ENCODE data around the gene HCFC2. TPM values are rescaled to one million over a fixed set of nuclear protein-coding genes. Genes with fewer than 3 reads are reported as not detected.

HCFC2 gene
- total RNA-seq, 1 donor from 2014 or later = 23.5 TPM

DNA sequence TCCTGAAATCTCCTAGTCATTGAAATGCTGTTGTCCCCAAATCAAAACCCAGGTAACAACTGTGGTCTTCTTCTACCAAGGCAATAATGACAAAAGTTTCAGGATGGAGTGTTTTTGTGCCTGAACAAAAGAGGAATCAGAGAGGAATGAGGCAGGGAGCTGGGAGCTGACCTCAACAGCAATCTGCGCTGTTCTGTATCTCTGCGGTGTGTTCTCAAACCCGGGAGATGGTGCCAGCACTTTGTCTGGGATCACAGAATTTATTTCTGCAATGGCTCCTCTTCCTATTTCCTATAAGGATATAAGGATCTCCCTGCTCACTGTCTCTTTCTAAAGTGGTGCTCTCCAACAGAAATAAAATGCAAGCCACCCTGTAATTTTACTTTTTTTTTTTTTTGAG is 13.9 kb upstream of the HCFC2 start:
- no peaks in the 10 kb centered on the region for H3K27me3 Mint-ChIP-seq (ENCODE audit: low read depth)
- peak overlapping the region; percentile 93 for H3K27ac Mint-ChIP-seq (ENCODE audit: unreplicated experiment)
- TF ChIP-seq, protein P1, sequence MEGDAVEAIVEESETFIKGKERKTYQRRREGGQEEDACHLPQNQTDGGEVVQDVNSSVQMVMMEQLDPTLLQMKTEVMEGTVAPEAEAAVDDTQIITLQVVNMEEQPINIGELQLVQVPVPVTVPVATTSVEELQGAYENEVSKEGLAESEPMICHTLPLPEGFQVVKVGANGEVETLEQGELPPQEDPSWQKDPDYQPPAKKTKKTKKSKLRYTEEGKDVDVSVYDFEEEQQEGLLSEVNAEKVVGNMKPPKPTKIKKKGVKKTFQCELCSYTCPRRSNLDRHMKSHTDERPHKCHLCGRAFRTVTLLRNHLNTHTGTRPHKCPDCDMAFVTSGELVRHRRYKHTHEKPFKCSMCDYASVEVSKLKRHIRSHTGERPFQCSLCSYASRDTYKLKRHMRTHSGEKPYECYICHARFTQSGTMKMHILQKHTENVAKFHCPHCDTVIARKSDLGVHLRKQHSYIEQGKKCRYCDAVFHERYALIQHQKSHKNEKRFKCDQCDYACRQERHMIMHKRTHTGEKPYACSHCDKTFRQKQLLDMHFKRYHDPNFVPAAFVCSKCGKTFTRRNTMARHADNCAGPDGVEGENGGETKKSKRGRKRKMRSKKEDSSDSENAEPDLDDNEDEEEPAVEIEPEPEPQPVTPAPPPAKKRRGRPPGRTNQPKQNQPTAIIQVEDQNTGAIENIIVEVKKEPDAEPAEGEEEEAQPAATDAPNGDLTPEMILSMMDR (IDR thresholded peaks at IDR 0.05) = no peak
- no peaks in the 10 kb centered on the region for H3K9me3 Mint-ChIP-seq (ENCODE audit: low read depth)
- H3K4me1 Mint-ChIP-seq (ENCODE audit: low read depth) = peaks cover 37% of the 10 kb centered on the region
- H3K4me3 Mint-ChIP-seq (ENCODE audit: unreplicated experiment) = peak overlapping the region; percentile 83
- no peak for DNase-seq (ENCODE audit: low spot score)
- H3K36me3 Mint-ChIP-seq (ENCODE audit: low read depth) = peaks cover 3% of the 10 kb centered on the region

DNA sequence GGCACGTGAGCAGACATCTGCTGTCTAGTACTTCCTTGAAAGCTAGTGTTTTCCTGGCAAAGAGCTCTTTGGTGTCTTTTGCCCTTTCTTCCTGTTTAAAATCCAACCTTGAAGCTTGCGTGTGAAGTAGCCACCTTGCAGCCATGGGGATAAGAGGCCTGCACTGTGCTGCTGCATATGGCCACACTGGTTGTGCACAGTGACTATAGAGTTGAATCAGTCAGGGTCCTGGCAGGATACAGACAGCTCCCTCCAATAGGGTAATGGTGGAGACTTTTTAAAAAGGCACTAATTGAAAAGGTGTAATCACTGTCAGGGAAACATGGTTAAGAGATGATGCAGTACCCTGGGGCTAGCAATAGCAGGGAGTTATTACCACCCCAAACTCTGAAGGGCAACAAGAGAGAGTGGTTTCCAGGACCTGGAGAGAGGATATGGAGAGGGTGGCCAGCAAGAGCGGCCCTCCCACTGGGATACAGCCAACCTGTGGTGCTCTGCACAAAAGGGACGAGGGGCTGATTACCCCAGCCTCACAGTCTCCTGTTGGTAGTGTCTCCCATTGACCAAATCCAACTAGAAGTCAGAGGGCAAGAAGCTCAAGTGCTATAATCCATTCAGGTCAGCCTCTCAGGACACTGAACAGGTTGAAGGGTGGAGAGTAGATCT is 9.5 kb upstream of the HCFC2 start:
- Mint-ChIP-seq H3K4me3 (ENCODE audit: unreplicated experiment) (no peak overlapping the region), H3K9me3 (ENCODE audit: low read depth) (peaks cover 3% of the 10 kb centered on the region), H3K36me3 (ENCODE audit: low read depth) (peaks cover 5% of the 10 kb centered on the region), H3K4me1 (ENCODE audit: low read depth) (peaks cover 9% of the 10 kb centered on the region), H3K27ac (ENCODE audit: unreplicated experiment) (no peak overlapping the region), H3K27me3 (ENCODE audit: low read depth) (no peaks in the 10 kb centered on the region)
- no peak for DNase-seq (ENCODE audit: low spot score)
- TF ChIP-seq, protein P1 (IDR thresholded peaks at IDR 0.05) = no peak

DNA sequence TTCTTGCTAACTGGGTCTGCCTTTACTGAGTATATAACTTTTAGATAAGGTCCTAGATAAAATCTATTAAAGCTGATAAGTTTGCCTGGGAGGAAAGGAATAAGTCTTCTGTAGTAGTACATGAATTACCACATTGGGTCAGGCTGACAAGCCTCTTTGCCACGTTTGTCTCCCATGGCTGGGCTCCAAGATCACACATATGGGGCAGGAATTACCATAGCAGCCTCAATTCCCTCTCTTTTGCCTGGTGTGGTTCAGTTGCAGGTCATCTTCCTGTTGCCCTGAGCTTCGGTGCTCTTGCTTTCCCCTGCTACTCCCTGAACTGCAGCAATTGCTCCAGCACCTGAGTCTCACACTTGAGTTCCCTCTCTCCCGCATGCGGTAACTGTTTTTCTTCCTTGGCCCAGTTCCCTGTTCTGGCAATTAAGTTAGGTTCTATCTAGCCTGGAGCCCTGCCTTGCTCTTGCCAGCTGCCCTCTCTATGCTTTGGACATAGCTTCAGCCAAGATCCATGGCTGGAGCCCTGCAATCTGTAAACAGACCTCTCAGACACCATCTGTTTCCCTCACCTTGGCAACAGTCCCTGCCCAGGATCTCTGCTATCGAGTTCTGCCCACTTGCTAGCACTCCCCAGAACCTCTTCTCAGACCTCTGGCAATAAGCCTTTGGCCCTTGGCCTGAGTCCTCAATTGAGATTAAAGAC is 8.5 kb upstream of the HCFC2 start:
- Mint-ChIP-seq H3K27me3 (ENCODE audit: low read depth) (no peaks in the 10 kb centered on the region), H3K4me1 (ENCODE audit: low read depth) (no peaks in the 10 kb centered on the region), H3K27ac (ENCODE audit: unreplicated experiment) (no peak overlapping the region), H3K4me3 (ENCODE audit: unreplicated experiment) (no peak overlapping the region), H3K36me3 (ENCODE audit: low read depth) (peaks cover 5% of the 10 kb centered on the region), H3K9me3 (ENCODE audit: low read depth) (peaks cover 3% of the 10 kb centered on the region)
- DNase-seq (ENCODE audit: low spot score) = no peak
- TF ChIP-seq, protein P1 (IDR thresholded peaks at IDR 0.05) = no peak

DNA sequence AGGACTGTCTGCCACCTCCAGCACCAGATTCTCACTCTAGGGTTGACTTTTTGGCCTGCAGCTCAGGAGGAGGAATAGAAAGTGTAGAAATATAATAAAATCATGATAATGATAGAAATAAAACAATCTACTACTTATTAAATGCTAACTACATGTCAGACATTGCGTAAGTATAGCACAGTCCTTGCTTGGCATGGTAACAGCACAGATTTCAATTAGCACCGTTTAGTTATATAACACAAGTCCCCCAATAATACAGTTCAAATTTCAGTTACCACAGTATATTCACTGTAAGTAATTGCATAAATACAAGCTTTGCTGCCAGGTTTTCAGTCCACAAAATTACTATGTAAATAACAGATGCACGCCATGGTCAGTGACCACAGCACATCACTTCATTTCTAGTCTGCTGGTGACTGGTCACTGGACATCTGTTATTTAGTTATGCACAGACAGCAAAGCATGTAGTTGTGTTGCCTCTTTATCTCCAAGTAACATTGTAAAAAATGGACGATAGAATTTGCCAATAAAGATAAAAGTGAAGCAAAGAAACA is 7.8 kb upstream of the HCFC2 start:
- H3K27me3 Mint-ChIP-seq (ENCODE audit: low read depth) = no peaks in the 10 kb centered on the region
- no peak for DNase-seq (ENCODE audit: low spot score)

DNA sequence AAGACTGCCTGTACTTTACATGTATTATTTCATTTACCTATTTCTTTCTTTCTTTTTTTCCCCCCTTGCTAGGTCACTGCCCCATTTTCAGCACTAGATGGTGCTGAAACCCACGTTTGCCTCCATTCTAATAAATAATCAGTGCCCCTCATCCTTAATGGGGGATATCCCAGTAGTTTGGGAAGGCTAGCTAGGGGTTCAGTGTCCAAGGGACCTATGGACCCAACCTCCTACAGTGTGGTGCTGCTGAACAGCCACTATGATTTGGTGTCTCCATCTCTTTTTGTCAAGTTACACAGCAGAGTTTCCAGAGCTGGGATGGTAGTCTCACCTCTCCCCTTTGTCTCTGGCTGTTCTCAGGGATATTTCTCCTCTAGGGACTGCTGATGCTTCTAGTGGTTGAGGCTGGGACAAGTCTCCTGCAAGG is 6.5 kb upstream of the HCFC2 start:
- Mint-ChIP-seq H3K27ac (ENCODE audit: unreplicated experiment) (no peak overlapping the region), H3K36me3 (ENCODE audit: low read depth) (peaks cover 5% of the 10 kb centered on the region), H3K9me3 (ENCODE audit: low read depth) (peaks cover 3% of the 10 kb centered on the region), H3K4me1 (ENCODE audit: low read depth) (peaks cover under 1% of the 10 kb centered on the region), H3K27me3 (ENCODE audit: low read depth) (no peaks in the 10 kb centered on the region), H3K4me3 (ENCODE audit: unreplicated experiment) (no peak overlapping the region)
- no peak for DNase-seq (ENCODE audit: low spot score)
- TF ChIP-seq, protein P1 (IDR thresholded peaks at IDR 0.05) = peak; percentile 86

More for the DNA sequence above, 7.8 kb upstream of the HCFC2 start:
- no peaks in the 10 kb centered on the region for H3K4me1 Mint-ChIP-seq (ENCODE audit: low read depth)
- no peak overlapping the region for H3K4me3 Mint-ChIP-seq (ENCODE audit: unreplicated experiment)
- peaks cover 3% of the 10 kb centered on the region for H3K9me3 Mint-ChIP-seq (ENCODE audit: low read depth)
- H3K36me3 Mint-ChIP-seq (ENCODE audit: low read depth) = peaks cover 5% of the 10 kb centered on the region
- TF ChIP-seq, protein P1 (IDR thresholded peaks at IDR 0.05) = no peak
- no peak overlapping the region for H3K27ac Mint-ChIP-seq (ENCODE audit: unreplicated experiment)

All from chondrocyte (in vitro differentiated cells).